Measurements from ENCODE around the gene TTC32. TPM values are rescaled to one million over a fixed set of nuclear protein-coding genes. Genes with fewer than 3 reads are reported as not detected.

Gene TTC32
- total RNA-seq, 1 donor from 2014 or later, result 6.2 TPM

DNA sequence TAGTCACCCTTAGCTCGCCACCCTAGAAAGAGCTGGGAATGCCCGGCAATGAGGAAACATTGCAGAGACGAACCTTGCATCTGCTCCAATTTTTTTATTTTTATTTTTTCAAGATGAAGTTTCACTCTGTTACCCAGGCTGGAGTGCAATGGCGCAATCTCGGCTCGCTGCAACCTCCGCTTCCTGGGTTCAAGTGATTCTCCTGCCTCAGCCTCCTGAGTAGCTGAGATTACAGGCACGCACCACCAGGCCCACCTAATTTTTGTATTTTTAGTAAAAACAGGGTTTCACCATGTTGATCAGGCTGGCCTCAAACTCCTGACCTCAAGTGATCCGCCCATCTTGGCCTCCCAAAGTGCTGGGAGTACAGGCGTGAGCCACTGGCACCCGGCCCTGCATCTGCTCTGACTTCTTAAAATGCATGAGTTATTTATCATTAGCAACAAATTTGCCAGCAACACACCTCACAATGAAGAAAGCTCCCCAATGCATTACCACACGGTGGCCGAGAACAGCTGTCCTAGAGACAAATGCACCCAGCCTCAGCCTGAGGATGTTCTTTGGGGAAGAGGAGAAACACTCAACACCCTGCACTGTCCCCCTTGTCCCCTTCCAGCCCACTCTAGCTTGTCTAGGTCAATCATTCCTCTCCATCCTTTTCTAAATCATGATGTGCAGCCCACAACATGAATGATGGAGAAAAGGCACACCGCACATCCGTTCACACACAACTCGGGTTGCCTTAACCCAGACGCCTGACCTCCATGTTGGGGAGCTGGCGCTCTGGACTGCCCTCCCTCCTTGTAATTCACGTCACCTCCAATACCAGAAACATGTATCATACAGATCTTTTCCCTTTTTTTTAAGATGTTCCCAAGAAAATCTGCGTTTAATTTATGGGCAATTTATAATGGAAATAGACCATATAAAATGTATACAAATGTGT lies 46.9 kb downstream of the TTC32 start:
- DNase-seq (ENCODE audit: low read depth, low spot score), result no peak

DNA sequence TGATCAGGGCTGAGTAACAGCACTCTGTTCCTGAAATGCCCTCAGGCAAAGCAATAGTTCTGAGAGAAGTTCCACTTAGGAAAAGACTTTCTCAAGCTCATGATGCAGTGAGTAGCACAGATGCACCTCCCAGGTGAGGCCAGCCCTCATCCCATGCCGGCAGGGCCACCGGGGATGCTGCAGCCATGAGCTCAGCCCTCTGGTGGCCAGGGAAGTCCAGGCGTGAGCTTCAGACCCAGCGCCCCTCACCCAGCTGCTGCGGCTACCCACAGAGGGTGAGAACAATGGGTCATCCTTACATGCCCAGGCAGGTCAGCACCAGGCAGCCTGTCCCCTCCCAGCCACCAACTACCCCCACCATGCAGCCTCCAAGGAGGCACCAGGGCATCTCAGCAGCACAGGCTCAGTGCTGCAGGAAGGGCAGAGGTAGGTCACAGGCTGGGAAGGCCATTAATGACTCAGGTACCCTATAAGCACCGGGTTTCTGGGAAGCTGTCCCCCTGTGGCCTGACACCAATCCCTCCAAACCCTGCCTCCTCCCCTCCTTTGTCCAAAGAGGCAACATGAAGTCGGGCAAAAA lies 50.6 kb downstream of the TTC32 start:
- no peak for DNase-seq (ENCODE audit: low read depth, low spot score)

DNA sequence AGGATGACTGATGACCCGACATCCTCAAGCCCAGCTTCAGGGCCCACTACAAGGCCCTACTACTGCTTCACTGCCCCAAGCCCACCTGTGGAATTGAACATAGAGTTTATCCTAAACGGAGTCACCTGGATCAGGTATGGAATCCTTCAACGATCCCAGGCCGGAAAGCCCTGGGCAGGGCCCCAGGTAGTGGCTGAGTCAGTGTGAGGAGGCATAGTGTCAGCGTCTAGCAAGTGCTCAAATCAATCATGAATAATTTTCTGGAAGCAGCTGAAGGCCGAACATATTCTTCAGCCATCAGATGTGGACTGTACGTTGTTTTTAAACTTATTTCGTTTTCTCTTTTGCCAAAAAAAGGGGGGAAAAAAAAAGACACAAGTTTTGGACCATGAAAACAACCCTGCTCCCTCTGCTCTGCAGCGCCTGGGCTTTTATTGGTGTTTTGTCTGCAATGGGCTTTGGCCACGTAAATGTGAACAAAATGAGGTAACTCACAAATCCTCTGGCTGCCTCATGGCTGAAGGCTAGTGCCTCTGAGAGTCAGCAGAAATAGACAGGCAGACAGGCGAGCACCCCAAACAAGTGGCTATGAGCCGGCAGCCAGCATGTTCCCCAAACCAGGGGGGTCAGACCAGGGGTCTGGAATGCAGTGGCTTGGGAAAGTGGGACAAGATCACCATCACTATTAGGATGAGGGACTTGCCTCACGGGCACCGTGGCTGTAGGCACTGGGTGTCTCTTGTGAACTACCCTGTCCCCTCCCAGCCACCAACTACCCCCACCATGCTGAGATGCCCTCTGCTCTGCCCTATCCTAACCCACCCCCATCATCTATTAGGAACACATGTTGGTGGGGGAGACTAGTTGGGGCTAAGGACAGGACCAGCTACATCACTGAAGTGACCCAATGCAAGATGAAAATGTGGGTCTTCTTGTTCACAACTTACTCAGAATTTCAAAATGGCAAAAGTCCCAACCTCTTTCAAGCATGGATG lies 51.4 kb downstream of the TTC32 start:
- DNase-seq (ENCODE audit: low read depth, low spot score), result no peak

DNA sequence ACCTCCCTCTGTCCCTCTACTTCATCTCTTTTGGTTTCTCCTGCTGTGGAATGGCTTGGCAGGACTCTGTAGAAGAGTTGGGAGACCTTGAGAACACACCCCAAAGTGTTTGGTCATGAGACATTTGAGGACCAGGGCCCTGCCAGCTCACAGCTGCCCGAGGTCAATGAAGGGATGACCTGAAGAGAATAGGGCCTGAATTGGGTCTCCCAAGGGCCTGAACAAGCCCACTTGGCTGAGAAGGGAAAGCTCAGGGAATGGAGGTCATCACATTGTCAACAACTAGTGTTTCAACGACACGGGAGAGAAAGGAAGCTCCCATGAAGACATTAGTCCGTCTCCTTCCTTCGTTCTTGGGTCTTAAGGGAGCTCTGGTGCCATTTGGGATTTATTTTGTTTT lies 52.8 kb downstream of the TTC32 start:
- DNase-seq (ENCODE audit: low read depth, low spot score), result no peak

DNA sequence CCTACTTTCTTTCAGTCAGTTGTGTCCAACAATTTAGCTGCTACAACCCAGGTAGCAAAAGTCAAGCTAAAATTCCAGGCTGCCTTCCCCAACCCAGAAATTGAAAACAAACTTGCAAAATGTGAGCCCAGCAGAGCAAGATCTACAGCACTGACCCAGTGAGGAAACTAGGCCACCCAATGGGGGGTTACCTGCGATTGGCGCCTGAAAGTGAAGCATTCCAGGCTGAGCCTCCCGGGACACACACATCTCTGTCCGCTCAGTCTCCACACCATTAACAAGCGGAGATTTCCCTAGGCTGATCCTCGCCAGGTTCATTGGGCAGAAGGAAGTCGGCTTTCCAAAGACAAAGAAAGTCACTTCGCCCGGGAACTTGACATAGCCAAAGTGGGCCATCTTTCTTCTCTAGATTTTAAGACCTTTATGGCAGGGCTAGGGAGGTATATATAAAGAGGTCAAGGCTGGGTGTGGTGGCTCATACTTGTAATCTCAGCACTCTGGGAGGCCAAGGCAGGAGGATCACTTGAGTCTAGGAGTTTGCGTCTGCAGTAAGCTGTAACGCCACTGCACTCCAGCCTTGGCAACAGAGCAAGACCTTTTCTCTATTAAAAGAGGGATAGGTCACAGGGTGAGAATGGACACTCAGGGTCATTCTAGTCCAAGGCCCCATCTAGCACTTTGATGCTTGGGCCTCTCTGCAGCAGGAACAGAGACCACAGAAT lies 53.6 kb downstream of the TTC32 start:
- no peak for DNase-seq (ENCODE audit: low read depth, low spot score)

DNA sequence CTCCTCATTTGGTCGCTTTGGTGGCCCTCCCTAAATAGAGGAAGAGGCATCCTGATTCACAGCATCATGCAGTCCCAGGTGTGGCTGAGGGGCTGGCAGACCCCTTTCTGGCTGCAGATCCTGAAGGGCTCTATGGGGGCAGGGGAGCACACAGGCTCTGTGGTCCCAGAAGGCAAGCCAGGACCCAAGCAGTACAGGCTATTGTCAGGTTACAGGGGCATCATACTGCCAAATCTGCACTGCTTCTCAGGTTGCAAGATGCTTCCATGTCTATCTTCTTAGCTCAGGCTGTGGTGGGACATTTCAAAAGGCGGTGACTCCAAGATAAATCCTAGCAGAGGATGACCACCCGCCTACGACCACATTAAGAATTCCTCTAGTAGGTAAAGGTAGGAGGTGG lies 54.3 kb downstream of the TTC32 start:
- DNase-seq (ENCODE audit: low read depth, low spot score), result no peak

Other genes starting within 250 kb of the TTC32 start
- 13.6 and 16.7 TPM in 2 replicates for gene WDR35, start 88.1 kb upstream of the TTC32 start, total RNA-seq
- 0.95 and 1.1 TPM in 2 replicates for gene MATN3, start 110.7 kb upstream of the TTC32 start, total RNA-seq
- 121 and 125 TPM in 2 replicates for gene LAPTM4A, start 149.6 kb upstream of the TTC32 start, total RNA-seq

All from pulmonary artery endothelial cell (primary cell).